WERI-Rb-1 (cell line): ENCODE results near the gene MBD3L1.

Experiments used
- DNase-seq: peaks from one replicate; pipeline ENCODE4 v3.0.0-alpha.2; 2020
- H3K27ac ChIP-seq: fragments of 250-450 bp; sonication (Bioruptor Pico); 2 replicates; pipeline ENCODE4 v1.5.1; 2020; ENCODE audit warnings: mild to moderate bottlenecking, moderate library complexity
- H3K27me3 ChIP-seq: fragments of 250-450 bp; sonication (Bioruptor Pico); 2 replicates; pipeline ENCODE4 v1.5.1; 2021; ENCODE audit warnings: mild to moderate bottlenecking, low read depth, moderate library complexity; ENCODE audit not compliant: insufficient read depth, severe bottlenecking
- H3K36me3 ChIP-seq: fragments of 250-450 bp; sonication (Bioruptor Pico); 2 replicates; pipeline ENCODE4 v1.5.1; 2020; ENCODE audit warnings: mild to moderate bottlenecking, moderate library complexity
- H3K4me3 ChIP-seq: 2 replicates; pipeline ENCODE4 v1.5.1; 2011; ENCODE audit warnings: low read depth, mild to moderate bottlenecking, control low read depth, low read length
- H3K9me3 ChIP-seq: fragments of 250-450 bp; sonication (Bioruptor Pico); 2 replicates; pipeline ENCODE4 v1.5.1; 2021; ENCODE audit warnings: mild to moderate bottlenecking, moderate library complexity; ENCODE audit not compliant: severe bottlenecking
- CTCF ChIP-seq: IDR thresholded peaks from 2 replicates; pipeline ENCODE4 v1.5.1; 2011; ENCODE audit warnings: low read depth, mild to moderate bottlenecking, control low read depth, inconsistent platforms, low read length

The MBD3L1 gene

GRCh38 chr19:8832132-8833021 lies at the start of gene MBD3L1, which contains the start of gene ZNF558:
Gene MBD3L1, plus strand, starts transcription at chr19:8832377. Its CDS starts 10,302 bp downstream, at chr19:8842679.
Gene ZNF558, minus strand, starts transcription at chr19:8832304. Its CDS starts 9,645 bp downstream, at chr19:8822659.
- H3K9me3 ChIP-seq = no peaks in the 10 kb centered on the region
- peak within 1 kb of the TSS; percentile 88 for H3K27ac ChIP-seq
- 0 out of 2 replicates have a peak, but pooled peaks have one; percentile 18 for TF ChIP-seq CTCF
- H3K36me3 ChIP-seq = no peaks in the 10 kb centered on the region
- H3K27me3 ChIP-seq = peaks cover 20% of the 10 kb centered on the region
- peak within 1 kb of the TSS; percentile 52 for H3K4me3 ChIP-seq
- peak; percentile 99 for DNase-seq

GRCh38 chr19:8794823-8795222 lies 37.4 kb upstream of the MBD3L1 start:
- TF ChIP-seq CTCF = no peak
- no peak overlapping the region for H3K27ac ChIP-seq
- peaks cover 7% of the 10 kb centered on the region for H3K9me3 ChIP-seq

GRCh38 chr19:8806661-8807060 lies 25.5 kb upstream of the MBD3L1 start:
- H3K27ac ChIP-seq = no peak overlapping the region
- peaks cover 2% of the 10 kb centered on the region for H3K27me3 ChIP-seq
- no peak overlapping the region for H3K4me3 ChIP-seq
- peaks cover 26% of the 10 kb centered on the region for H3K9me3 ChIP-seq
- TF ChIP-seq CTCF = no peak
- H3K36me3 ChIP-seq = peaks cover 20% of the 10 kb centered on the region
- DNase-seq = no peak

More at GRCh38 chr19:8794823-8795222, 37.4 kb upstream of the MBD3L1 start:
- no peak overlapping the region for H3K4me3 ChIP-seq
- DNase-seq = no peak
- H3K36me3 ChIP-seq = no peaks in the 10 kb centered on the region
- H3K27me3 ChIP-seq = peaks cover 32% of the 10 kb centered on the region

- no peak overlapping the region for H3K27ac ChIP-seq
- H3K36me3 ChIP-seq = peaks cover 35% of the 10 kb centered on the region
- DNase-seq = no peak
- no peaks in the 10 kb centered on the region for H3K27me3 ChIP-seq
- H3K9me3 ChIP-seq = peaks cover 37% of the 10 kb centered on the region
- H3K4me3 ChIP-seq = no peak overlapping the region
- no peak for TF ChIP-seq CTCF
These were observed 20.6 kb upstream of the MBD3L1 start for GRCh38 chr19:8811315-8812172.

GRCh38 chr19:8814176-8814575 lies 18.0 kb upstream of the MBD3L1 start:
- no peak for DNase-seq
- no peak for TF ChIP-seq CTCF
- H3K36me3 ChIP-seq = peaks cover 45% of the 10 kb centered on the region
- no peak overlapping the region for H3K4me3 ChIP-seq
- no peaks in the 10 kb centered on the region for H3K27me3 ChIP-seq
- H3K9me3 ChIP-seq = peaks cover 31% of the 10 kb centered on the region
- no peak overlapping the region for H3K27ac ChIP-seq
